Neuronal stem cell (in vitro differentiated cells): Measurements from ENCODE around the gene RASSF3.
"Not testable (repeated sequence)": the region's sequence is repeated elsewhere in the genome, so short reads cannot be mapped to it uniquely, and the experiment has no call there.

Experiments used
- DNase-seq: peaks from one replicate; pipeline ENCODE4 v3.0.0-alpha.2; 2013; ENCODE audit warnings: low spot score
- H2AFZ ChIP-seq: one replicate; pipeline ENCODE4 v1.6.1; 2013; ENCODE audit warnings: mild to moderate bottlenecking, low read length, inconsistent platforms
- H2AK5ac ChIP-seq: 2 replicates; pipeline ENCODE4 v1.6.1; 2013; ENCODE audit warnings: low read depth, mild to moderate bottlenecking, inconsistent platforms, low read length, moderate library complexity, mixed read lengths
- H2BK120ac ChIP-seq: 2 replicates; pipeline ENCODE4 v1.6.1; 2013; ENCODE audit warnings: low read depth, mild to moderate bottlenecking, inconsistent platforms, low read length, moderate library complexity, mixed read lengths
- H2BK12ac ChIP-seq: one replicate; pipeline ENCODE4 v1.6.1; 2013; ENCODE audit warnings: low read length, inconsistent platforms
- H2BK15ac ChIP-seq: 2 replicates; pipeline ENCODE4 v1.6.1; 2013; ENCODE audit warnings: mild to moderate bottlenecking, low read length, inconsistent platforms, mixed read lengths
- H2BK5ac ChIP-seq: one replicate; pipeline ENCODE4 v1.6.1; 2013; ENCODE audit warnings: inconsistent platforms, mild to moderate bottlenecking, low read length, moderate library complexity
- H3K14ac ChIP-seq: one replicate; pipeline ENCODE4 v1.6.1; 2013; ENCODE audit warnings: low read length, inconsistent platforms
- H3K18ac ChIP-seq: 2 replicates; pipeline ENCODE4 v1.6.1; 2013; ENCODE audit warnings: low read length, inconsistent platforms
- H3K23ac ChIP-seq: 2 replicates; pipeline ENCODE4 v1.6.1; 2013; ENCODE audit warnings: low read depth, mild to moderate bottlenecking, mixed read lengths, low read length, inconsistent platforms; ENCODE audit not compliant: poor library complexity
- H3K27ac ChIP-seq: replicated peaks from 3 replicates; pipeline ENCODE4 v1.5.1; 2013; ENCODE audit warnings: low read length, inconsistent platforms
- H3K27me3 ChIP-seq, 3 experiments: 2 replicates each; pipeline ENCODE4 v1.6.1; 2013; ENCODE audit warnings: low read length in 3 of 3, mild to moderate bottlenecking in 2 of 3, inconsistent platforms in 1 of 3, low read depth in 1 of 3, mixed read lengths in 1 of 3, moderate library complexity in 1 of 3; ENCODE audit not compliant: control insufficient read depth in 3 of 3, insufficient read depth in 3 of 3
- H3K36me3 ChIP-seq, 2 donors: replicated peaks in 1 of 2; 2 replicates each; pipeline ENCODE4 v1.6.1; 2013; ENCODE audit warnings: low read length in 2 of 2; ENCODE audit not compliant: control insufficient read depth in 2 of 2, insufficient read depth in 2 of 2
- H3K4ac ChIP-seq: 2 replicates; pipeline ENCODE4 v1.6.1; 2013; ENCODE audit warnings: inconsistent platforms, mild to moderate bottlenecking, low read length, moderate library complexity
- H3K4me1 ChIP-seq, 2 donors: 1 replicate in 1 of 2; 2 replicates in 1 of 2; pipeline ENCODE4 v1.6.1; 2013; ENCODE audit warnings: low read length in 2 of 2, low read depth in 1 of 2; ENCODE audit not compliant: control insufficient read depth in 2 of 2, insufficient read depth in 1 of 2
- H3K4me2 ChIP-seq: one replicate; pipeline ENCODE4 v1.6.1; 2013; ENCODE audit warnings: mild to moderate bottlenecking, low read length, inconsistent platforms; ENCODE audit not compliant: insufficient read depth, poor library complexity, severe bottlenecking
- H3K4me3 ChIP-seq, 2 donors: 2 replicates each; pipeline ENCODE4 v1.5.1; 2013; ENCODE audit warnings: low read length in 2 of 2, mild to moderate bottlenecking in 2 of 2, inconsistent platforms in 1 of 2, moderate library complexity in 1 of 2
- H3K79me1 ChIP-seq: one replicate; pipeline ENCODE4 v1.6.1; 2013; ENCODE audit warnings: low read depth, mild to moderate bottlenecking, inconsistent platforms, low read length, moderate library complexity
- H3K9ac ChIP-seq: one replicate; pipeline ENCODE4 v1.6.1; 2013; ENCODE audit warnings: mild to moderate bottlenecking, low read depth, low read length, inconsistent platforms; ENCODE audit not compliant: poor library complexity
- H3K9me3 ChIP-seq, 2 donors: replicated peaks in 1 of 2; 2 replicates each; pipeline versions ENCODE3 to v1.6.1; 2013; ENCODE audit warnings: low read length in 2 of 2, mild to moderate bottlenecking in 2 of 2, inconsistent platforms in 1 of 2, low read depth in 1 of 2, mixed read lengths in 1 of 2, moderate library complexity in 1 of 2; ENCODE audit not compliant: control insufficient read depth in 2 of 2, insufficient read depth in 1 of 2
- H4K8ac ChIP-seq: one replicate; pipeline ENCODE4 v1.6.1; 2013; ENCODE audit warnings: low read depth, mild to moderate bottlenecking, inconsistent platforms, low read length, moderate library complexity
- H4K91ac ChIP-seq: one replicate; pipeline ENCODE4 v1.6.1; 2013; ENCODE audit warnings: low read length, low read depth, mild to moderate bottlenecking, inconsistent platforms; ENCODE audit not compliant: poor library complexity
- whole genome bisulfite sequencing, 2 donors: extraction: QIAGEN DNeasy Blood & Tissue Kit; methylation state at CpG; one replicate each; pipeline ENCODE4 v1.1.7; 2013; ENCODE audit warnings: missing lambda C conversion rate in 2 of 2, mixed read lengths in 1 of 2; ENCODE audit not compliant: insufficient read length in 2 of 2, insufficient replicate concordance in 1 of 2; ENCODE audit errors: extremely low coverage in 2 of 2; 5-methylcytosine and 5-hydroxymethylcytosine counted together

Gene RASSF3

GRCh38 chr12:64652346-64652745 lies 42.1 kb downstream of the RASSF3 start:
- no peaks in the 10 kb centered on the region for H3K36me3 ChIP-seq
- no peak overlapping the region for H2AFZ ChIP-seq

GRCh38 chr12:64653123-64653522 lies 42.8 kb downstream of the RASSF3 start:
- Histone ChIP-seq H4K91ac (no peak overlapping the region), H2BK12ac (no peak overlapping the region), H3K4ac (no peak overlapping the region), H3K36me3 (no peaks in the 10 kb centered on the region), H3K4me2 (no peak overlapping the region), H3K79me1 (peaks cover 3% of the 10 kb centered on the region), H2BK120ac (no peak overlapping the region), H4K8ac (no peak overlapping the region), H3K14ac (no peak overlapping the region), H3K4me1 (peaks cover 0 to 1% of the 10 kb centered on the region in 2 donors), H2AFZ (no peak overlapping the region), H2AK5ac (no peak overlapping the region), H3K9ac (no peak overlapping the region), H3K23ac (no peak overlapping the region), H3K9me3 (peaks cover 0 to under 1% of the 10 kb centered on the region in 2 donors), H2BK5ac (no peak overlapping the region), H3K27me3 (no peaks in the 10 kb centered on the region), H2BK15ac (no peak overlapping the region), H3K27ac (no peak overlapping the region), H3K4me3 (no peak overlapping the region), H3K18ac (no peak overlapping the region)
- no CpG with 5 or more reads among the region's 1 CpG for WGBS, 2 donors
- DNase-seq: no peak

More at GRCh38 chr12:64652346-64652745, 42.1 kb downstream of the RASSF3 start:
- Histone ChIP-seq H3K4me2 (no peak overlapping the region), H3K4me1 (peaks cover 0 to 1% of the 10 kb centered on the region in 2 donors), H3K14ac (no peak overlapping the region), H3K27ac (no peak overlapping the region), H3K18ac (no peak overlapping the region), H2BK15ac (no peak overlapping the region), H2BK12ac (no peak overlapping the region), H2BK120ac (no peak overlapping the region), H3K4ac (no peak overlapping the region), H3K9me3 (peaks cover 0 to 2% of the 10 kb centered on the region in 2 donors), H3K4me3 (no peak overlapping the region), H3K79me1 (peaks cover 3% of the 10 kb centered on the region), H3K27me3 (no peaks in the 10 kb centered on the region), H4K8ac (no peak overlapping the region), H3K9ac (no peak overlapping the region), H3K23ac (no peak overlapping the region), H2AK5ac (no peak overlapping the region), H2BK5ac (no peak overlapping the region), H4K91ac (no peak overlapping the region)
- no CpG with 5 or more reads among the region's 2 CpGs for WGBS, 2 donors
- DNase-seq: no peak

GRCh38 chr12:64653907-64654306 lies 43.6 kb downstream of the RASSF3 start:
- not testable (repeated sequence) for H2BK120ac ChIP-seq, H3K14ac ChIP-seq, H3K79me1 ChIP-seq, H2BK5ac ChIP-seq, H3K4ac ChIP-seq, H3K4me2 ChIP-seq, H2BK15ac ChIP-seq, H4K91ac ChIP-seq, H2AK5ac ChIP-seq, H3K9ac ChIP-seq, H3K27ac ChIP-seq, H3K4me1 ChIP-seq, H3K36me3 ChIP-seq, H4K8ac ChIP-seq, H3K23ac ChIP-seq, DNase-seq, H3K18ac ChIP-seq, H2BK12ac ChIP-seq, H3K27me3 ChIP-seq, H3K4me3 ChIP-seq, H3K9me3 ChIP-seq, H2AFZ ChIP-seq
- no CpG with 5 or more reads among the region's 2 CpGs for WGBS, 2 donors

GRCh38 chr12:64655141-64655540 lies 44.8 kb downstream of the RASSF3 start:
- Histone ChIP-seq H3K9ac (no peak overlapping the region), H2BK5ac (no peak overlapping the region), H3K14ac (no peak overlapping the region), H3K9me3 (no peaks in the 10 kb centered on the region), H3K27me3 (no peaks in the 10 kb centered on the region), H3K4me3 (no peak overlapping the region), H4K91ac (no peak overlapping the region), H3K4me1 (peaks cover 0 to 1% of the 10 kb centered on the region in 2 donors), H3K27ac (no peak overlapping the region), H4K8ac (no peak overlapping the region), H3K18ac (no peak overlapping the region), H2AFZ (no peak overlapping the region), H3K23ac (no peak overlapping the region), H3K4me2 (no peak overlapping the region), H2BK120ac (no peak overlapping the region), H2BK15ac (no peak overlapping the region), H3K4ac (no peak overlapping the region), H3K79me1 (peaks cover 2% of the 10 kb centered on the region), H2AK5ac (no peak overlapping the region), H3K36me3 (no peaks in the 10 kb centered on the region), H2BK12ac (no peak overlapping the region)
- no CpG with 5 or more reads among the region's 3 CpGs for WGBS, 2 donors
- DNase-seq: no peak
